H9 (cell line): ENCODE data around the gene LARGE1. TPM values are rescaled to one million over a fixed set of nuclear protein-coding genes. Genes with fewer than 3 reads are reported as not detected.

Experiments
- DNase-seq: peaks from one replicate; pipeline ENCODE4 v3.0.0-alpha.2; 2017
- H2AFZ ChIP-seq: one replicate; pipeline ENCODE4 v1.6.1; 2013; ENCODE audit warnings: mild to moderate bottlenecking, low read length, control low read depth, moderate library complexity
- H2AK5ac ChIP-seq: 2 replicates; pipeline ENCODE4 v1.6.1; 2013; ENCODE audit warnings: low read length, control low read depth, mixed read lengths; ENCODE audit not compliant: insufficient read length
- H2BK120ac ChIP-seq: one replicate; pipeline ENCODE4 v1.6.1; 2013; ENCODE audit warnings: low read depth, mild to moderate bottlenecking, low read length, control low read depth, inconsistent platforms; ENCODE audit not compliant: poor library complexity, severe bottlenecking
- H2BK12ac ChIP-seq: 2 replicates; pipeline ENCODE4 v1.6.1; 2013; ENCODE audit warnings: low read length, control low read depth, mixed read lengths, low read depth; ENCODE audit not compliant: insufficient read length
- H2BK15ac ChIP-seq: 2 replicates; pipeline ENCODE4 v1.6.1; 2013; ENCODE audit warnings: low read depth, low read length, control low read depth
- H2BK20ac ChIP-seq: one replicate; pipeline ENCODE4 v1.6.1; 2013; ENCODE audit warnings: low read depth, mild to moderate bottlenecking, low read length, control low read depth, inconsistent platforms; ENCODE audit not compliant: poor library complexity, severe bottlenecking
- H2BK5ac ChIP-seq: 2 replicates; pipeline ENCODE4 v1.6.1; 2013; ENCODE audit warnings: low read length, control low read depth, mixed read lengths; ENCODE audit not compliant: insufficient read length
- H3K14ac ChIP-seq: 2 replicates; pipeline ENCODE4 v1.6.1; 2013; ENCODE audit warnings: low read length, control low read depth; ENCODE audit not compliant: insufficient read depth
- H3K18ac ChIP-seq: 2 replicates; pipeline ENCODE4 v1.6.1; 2013; ENCODE audit warnings: low read depth, mild to moderate bottlenecking, mixed read lengths, low read length, control low read depth; ENCODE audit not compliant: insufficient read length
- H3K23ac ChIP-seq: 2 replicates; pipeline ENCODE4 v1.6.1; 2013; ENCODE audit warnings: low read length, control low read depth, mixed read lengths, low read depth; ENCODE audit not compliant: insufficient read length
- H3K23me2 ChIP-seq: 2 replicates; pipeline ENCODE4 v1.6.1; 2013; ENCODE audit warnings: low read depth, mild to moderate bottlenecking, mixed read lengths, low read length, control low read depth; ENCODE audit not compliant: insufficient read length, poor library complexity, severe bottlenecking
- H3K27ac ChIP-seq: 2 replicates; pipeline ENCODE4 v1.5.1; 2013; ENCODE audit warnings: low read length, control low read depth, mixed read lengths, low read depth; ENCODE audit not compliant: insufficient read length
- H3K27me3 ChIP-seq: 2 replicates; pipeline ENCODE4 v1.6.1; 2013; ENCODE audit warnings: low read length, control low read depth, inconsistent platforms; ENCODE audit not compliant: insufficient read depth
- H3K4ac ChIP-seq: 2 replicates; pipeline ENCODE4 v1.6.1; 2013; ENCODE audit warnings: low read depth, mild to moderate bottlenecking, control low read depth, inconsistent platforms, low read length, moderate library complexity
- H3K4me1 ChIP-seq: 2 replicates; pipeline ENCODE4 v1.6.1; 2013; ENCODE audit warnings: low read length, control low read depth, inconsistent platforms; ENCODE audit not compliant: insufficient read depth
- H3K4me2 ChIP-seq: 2 replicates; pipeline ENCODE4 v1.6.1; 2013; ENCODE audit warnings: low read length, control low read depth, mixed read lengths; ENCODE audit not compliant: insufficient read length, insufficient read depth
- H3K56ac ChIP-seq: 2 replicates; pipeline ENCODE4 v1.6.1; 2013; ENCODE audit warnings: low read depth, mild to moderate bottlenecking, mixed read lengths, low read length, control low read depth; ENCODE audit not compliant: insufficient read length
- H3K79me1 ChIP-seq: 2 replicates; pipeline ENCODE4 v1.6.1; 2013; ENCODE audit warnings: low read depth, mild to moderate bottlenecking, moderate library complexity, low read length, control low read depth, inconsistent platforms; ENCODE audit not compliant: insufficient read depth, poor library complexity, severe bottlenecking
- H3K79me2 ChIP-seq: 2 replicates; pipeline ENCODE4 v1.6.1; 2013; ENCODE audit warnings: low read length, control low read depth, inconsistent platforms; ENCODE audit not compliant: insufficient read depth
- H3K9ac ChIP-seq: 2 replicates; pipeline ENCODE4 v1.6.1; 2013; ENCODE audit warnings: low read length, control low read depth, mixed read lengths; ENCODE audit not compliant: insufficient read length; ENCODE audit errors: extremely low read depth
- H3K9me3 ChIP-seq: one replicate; pipeline ENCODE4 v1.6.1; 2013; ENCODE audit warnings: low read depth, low read length, inconsistent platforms; ENCODE audit not compliant: control insufficient read depth
- H3T11ph ChIP-seq: one replicate; pipeline ENCODE4 v1.6.1; 2013; ENCODE audit warnings: mild to moderate bottlenecking, low read length, control low read depth, inconsistent platforms
- H4K20me1 ChIP-seq: one replicate; pipeline ENCODE4 v1.6.1; 2013; ENCODE audit not compliant: control insufficient read depth, insufficient read length, insufficient read depth
- H4K5ac ChIP-seq: 2 replicates; pipeline ENCODE4 v1.6.1; 2013; ENCODE audit warnings: low read depth, mild to moderate bottlenecking, mixed read lengths, low read length, control low read depth; ENCODE audit not compliant: insufficient read length
- H4K8ac ChIP-seq: replicated peaks from 2 replicates; pipeline ENCODE4 v1.6.1; 2013; ENCODE audit warnings: low read length, control low read depth, mixed read lengths, low read depth; ENCODE audit not compliant: insufficient read length
- H4K91ac ChIP-seq: 2 replicates; pipeline ENCODE4 v1.6.1; 2013; ENCODE audit warnings: low read depth, mild to moderate bottlenecking, moderate library complexity, mixed read lengths, low read length, control low read depth; ENCODE audit not compliant: insufficient read length
- H3K27ac Mint-ChIP-seq, 3 experiments: 2 replicates in 2 of 3; 3 replicates in 1 of 3; pipeline ENCODE4 v1.8.0; 2020 to 2021; ENCODE audit warnings: mixed read lengths in 3 of 3, mild to moderate bottlenecking in 1 of 3, moderate library complexity in 1 of 3
- H3K27me3 Mint-ChIP-seq: 2 replicates; pipeline ENCODE4 v1.8.0; 2021; ENCODE audit warnings: low read depth, mild to moderate bottlenecking, moderate library complexity, mixed read lengths
- H3K36me3 Mint-ChIP-seq, 3 experiments: 2 replicates in 2 of 3; 3 replicates in 1 of 3; pipeline ENCODE4 v1.8.0; 2020 to 2021; ENCODE audit warnings: low read depth in 3 of 3, mixed read lengths in 3 of 3; ENCODE audit not compliant: insufficient read depth in 1 of 3
- H3K4me1 Mint-ChIP-seq, 2 experiments: 2 replicates each; pipeline ENCODE4 v1.8.0; 2020; ENCODE audit warnings: mixed read lengths in 2 of 2
- H3K4me3 Mint-ChIP-seq, 2 experiments: 2 replicates in 1 of 2; 3 replicates in 1 of 2; pipeline ENCODE4 v1.8.0; 2020 to 2021; ENCODE audit warnings: mild to moderate bottlenecking in 2 of 2, mixed read lengths in 2 of 2, moderate library complexity in 1 of 2
- H3K9me3 Mint-ChIP-seq, 2 experiments: 2 replicates in 1 of 2; 3 replicates in 1 of 2; pipeline ENCODE4 v1.8.0; 2020; ENCODE audit warnings: mild to moderate bottlenecking in 2 of 2, mixed read lengths in 2 of 2, moderate library complexity in 1 of 2
- WGBS: extraction: QIAGEN DNeasy Blood & Tissue Kit; methylation state at CpG from one replicate; pipeline ENCODE4 v1.1.7; 2013; ENCODE audit warnings: missing lambda C conversion rate, low lambda C conversion rate, mixed read lengths; ENCODE audit not compliant: insufficient read length; ENCODE audit errors: extremely low coverage; 5-methylcytosine and 5-hydroxymethylcytosine counted together
- total RNA-seq: library from RNA; stranded (reverse); gene quantifications from 2 replicates; pipeline ENCODE4 v1.2.1, GENCODE V29; 2021
- TF ChIP-seq, protein P1 (sequence below): fragments of 200-600 bp; sonication (generic); conservative IDR thresholded peaks from 3 replicates; pipeline ENCODE4 v1.8.0; 2021; ENCODE audit warnings: antibody characterized with exemption, mild to moderate bottlenecking

Gene LARGE1
- total RNA-seq, 1 experiment from 2014 or later: 43.5 TPM

DNA sequence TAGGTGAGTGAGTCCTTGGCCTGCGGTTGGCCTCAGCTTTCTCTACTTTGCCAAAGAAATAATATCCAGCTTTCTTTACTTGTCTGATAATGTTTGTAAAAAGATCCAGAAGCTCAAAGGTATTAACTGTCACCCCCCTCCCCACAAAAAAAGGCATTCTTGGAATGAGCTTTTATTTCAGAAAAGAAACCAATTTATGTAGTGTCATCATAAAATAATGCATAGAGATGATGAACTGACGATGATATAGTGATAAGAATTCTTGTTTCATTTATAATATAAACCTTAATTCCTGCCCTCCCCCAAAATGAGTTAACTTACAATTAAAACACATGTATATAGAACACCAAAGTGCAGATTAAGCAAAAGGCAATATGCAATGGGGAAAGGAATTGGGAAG is 191.4 kb downstream of the LARGE1 start:
- Histone ChIP-seq H2AK5ac (no peak overlapping the region), H2AFZ (no peak overlapping the region), H3K79me2 (peaks cover 4% of the 10 kb centered on the region; the same call in 1 of the 2 replicates), H3K27ac (no peak overlapping the region), H3K79me1 (peaks cover 4% of the 10 kb centered on the region), H3K4me1 (peaks cover 4% of the 10 kb centered on the region; the same call in 1 of the 2 replicates), H3K56ac (no peak overlapping the region), H2BK12ac (no peak overlapping the region), H3K9ac (no peak overlapping the region), H3K4me2 (no peak overlapping the region), H4K20me1 (no peaks in the 10 kb centered on the region), H3K4ac (no peak overlapping the region), H4K91ac (no peak overlapping the region), H3K27me3 (no peaks in the 10 kb centered on the region), H3K14ac (no peak overlapping the region), H2BK20ac (no peak overlapping the region), H3K18ac (no peak overlapping the region), H4K5ac (no peak overlapping the region), H3K23me2 (no peaks in the 10 kb centered on the region), H3K9me3 (no peaks in the 10 kb centered on the region), H2BK120ac (no peak overlapping the region), H3T11ph (no peak overlapping the region), H2BK5ac (no peak overlapping the region), H4K8ac (no peak overlapping the region), H3K23ac (no peak overlapping the region), H2BK15ac (no peak overlapping the region)
- TF ChIP-seq, protein P1, sequence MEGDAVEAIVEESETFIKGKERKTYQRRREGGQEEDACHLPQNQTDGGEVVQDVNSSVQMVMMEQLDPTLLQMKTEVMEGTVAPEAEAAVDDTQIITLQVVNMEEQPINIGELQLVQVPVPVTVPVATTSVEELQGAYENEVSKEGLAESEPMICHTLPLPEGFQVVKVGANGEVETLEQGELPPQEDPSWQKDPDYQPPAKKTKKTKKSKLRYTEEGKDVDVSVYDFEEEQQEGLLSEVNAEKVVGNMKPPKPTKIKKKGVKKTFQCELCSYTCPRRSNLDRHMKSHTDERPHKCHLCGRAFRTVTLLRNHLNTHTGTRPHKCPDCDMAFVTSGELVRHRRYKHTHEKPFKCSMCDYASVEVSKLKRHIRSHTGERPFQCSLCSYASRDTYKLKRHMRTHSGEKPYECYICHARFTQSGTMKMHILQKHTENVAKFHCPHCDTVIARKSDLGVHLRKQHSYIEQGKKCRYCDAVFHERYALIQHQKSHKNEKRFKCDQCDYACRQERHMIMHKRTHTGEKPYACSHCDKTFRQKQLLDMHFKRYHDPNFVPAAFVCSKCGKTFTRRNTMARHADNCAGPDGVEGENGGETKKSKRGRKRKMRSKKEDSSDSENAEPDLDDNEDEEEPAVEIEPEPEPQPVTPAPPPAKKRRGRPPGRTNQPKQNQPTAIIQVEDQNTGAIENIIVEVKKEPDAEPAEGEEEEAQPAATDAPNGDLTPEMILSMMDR: no peak
- Mint-ChIP-seq H3K9me3 (peaks cover 0 to 1% of the 10 kb centered on the region in 2 experiments; a peak in 1 of 5 replicates), H3K27me3 (peaks cover 1% of the 10 kb centered on the region; the same call in 1 of the 2 replicates), H3K4me3 (no peak overlapping the region), H3K4me1 (peaks cover 24 to 32% of the 10 kb centered on the region in 2 experiments), H3K27ac (no peak overlapping the region), H3K36me3 (no peaks in the 10 kb centered on the region; a peak in 3 of 7 replicates)
- WGBS: no CpG with 5 or more reads among the region's 2 CpGs
- DNase-seq: no peak
